GM23338 (cell line): ENCODE data around the gene ZMAT3. TPM values are rescaled to one million over a fixed set of nuclear protein-coding genes. Genes with fewer than 3 reads are reported as not detected.

Experiments used
- ATAC-seq: fragments of 200-7000 bp; cut with Tn5 transposase; 3 replicates; pipeline ENCODE4 v1.9.1; 2020
- DNase-seq: peaks from one replicate; pipeline ENCODE4 v3.0.0-alpha.2; 2015; ENCODE audit warnings: low spot score
- H2AFZ ChIP-seq: fragments of 200-600 bp; sonication (generic); 2 replicates; pipeline ENCODE4 v1.8.0; 2016; ENCODE audit warnings: antibody characterized with exemption, mild to moderate bottlenecking, moderate library complexity
- H3F3A ChIP-seq: fragments of 200-600 bp; sonication (generic); replicated peaks from 2 replicates; pipeline ENCODE4 v1.8.0; 2017; ENCODE audit warnings: antibody characterized with exemption, mixed run types, low read depth
- H3K27ac ChIP-seq: fragments of 200-600 bp; sonication (generic); 2 replicates; pipeline ENCODE4 v1.6.1; 2016; ENCODE audit warnings: low read depth
- H3K27me3 ChIP-seq: fragments of 200-600 bp; sonication (generic); 2 replicates; pipeline ENCODE4 v1.8.0; 2016; ENCODE audit warnings: mild to moderate bottlenecking, mixed run types, moderate library complexity; ENCODE audit not compliant: insufficient read depth
- H3K36me3 ChIP-seq: fragments of 200-600 bp; sonication (generic); 2 replicates; pipeline ENCODE4 v1.8.0; 2016; ENCODE audit warnings: mild to moderate bottlenecking; ENCODE audit not compliant: insufficient read depth
- H3K4me1 ChIP-seq: fragments of 200-600 bp; sonication (generic); 2 replicates; pipeline ENCODE4 v1.8.0; 2016; ENCODE audit warnings: mild to moderate bottlenecking, moderate library complexity; ENCODE audit not compliant: insufficient read depth
- H3K4me2 ChIP-seq: fragments of 200-600 bp; sonication (generic); 2 replicates; pipeline ENCODE4 v1.7.1; 2017; ENCODE audit warnings: mixed run types
- H3K4me3 ChIP-seq: fragments of 200-600 bp; sonication (generic); 2 replicates; pipeline ENCODE4 v1.6.1; 2016; ENCODE audit warnings: mixed run types
- H3K79me2 ChIP-seq: fragments of 200-600 bp; sonication (generic); replicated peaks from 2 replicates; pipeline ENCODE4 v1.8.0; 2017; ENCODE audit warnings: mild to moderate bottlenecking; ENCODE audit not compliant: insufficient read depth
- H3K9me2 ChIP-seq: fragments of 200-600 bp; sonication (generic); 2 replicates; pipeline ENCODE4 v1.8.0; 2017; ENCODE audit not compliant: insufficient read depth
- H4K20me1 ChIP-seq: fragments of 200-600 bp; sonication (generic); replicated peaks from 2 replicates; pipeline ENCODE4 v1.8.0; 2017; ENCODE audit warnings: mild to moderate bottlenecking; ENCODE audit not compliant: insufficient read depth
- H3K27ac Mint-ChIP-seq: 2 replicates; pipeline ENCODE4 v1.8.0; 2020; ENCODE audit warnings: inconsistent platforms, mild to moderate bottlenecking, moderate library complexity, mixed read lengths
- H3K27me3 Mint-ChIP-seq: 3 replicates; pipeline ENCODE4 v1.8.0; 2022; ENCODE audit warnings: low read depth, mild to moderate bottlenecking, moderate library complexity, mixed read lengths, inconsistent platforms; ENCODE audit not compliant: insufficient read depth, poor library complexity
- H3K36me3 Mint-ChIP-seq: 3 replicates; pipeline ENCODE4 v1.8.0; 2021; ENCODE audit warnings: low read depth, mild to moderate bottlenecking, inconsistent platforms, moderate library complexity, mixed read lengths
- H3K4me1 Mint-ChIP-seq: 3 replicates; pipeline ENCODE4 v1.8.0; 2020; ENCODE audit warnings: mild to moderate bottlenecking, inconsistent platforms, mixed read lengths
- H3K4me3 Mint-ChIP-seq: 3 replicates; pipeline ENCODE4 v1.8.0; 2021; ENCODE audit warnings: moderate library complexity, mild to moderate bottlenecking, inconsistent platforms, mixed read lengths
- H3K9me3 Mint-ChIP-seq: 3 replicates; pipeline ENCODE4 v1.8.0; 2020; ENCODE audit warnings: moderate library complexity, mild to moderate bottlenecking, inconsistent platforms, mixed read lengths
- CREB1 ChIP-seq: fragments of 250-450 bp; sonication (Bioruptor Pico); IDR thresholded peaks from 2 replicates; pipeline ENCODE4 v1.5.0; 2020; ENCODE audit warnings: low read depth, mild to moderate bottlenecking, moderate library complexity
- ETS1 ChIP-seq: IDR thresholded peaks from 2 replicates; pipeline ENCODE4 v1.6.1; 2016; ENCODE audit warnings: antibody characterized with exemption
- EZH2 ChIP-seq: fragments of 200-600 bp; sonication (generic); IDR thresholded peaks from one replicate; pipeline ENCODE4 v1.8.0; 2017; ENCODE audit warnings: antibody characterized with exemption, mild to moderate bottlenecking, low read depth; ENCODE audit not compliant: unreplicated experiment
- EZH2phosphoT487 ChIP-seq: fragments of 200-600 bp; sonication (generic); IDR thresholded peaks from one replicate; pipeline ENCODE4 v1.8.1; 2018; ENCODE audit warnings: antibody characterized with exemption; ENCODE audit not compliant: unreplicated experiment
- JUNB ChIP-seq: IDR thresholded peaks from one replicate; pipeline ENCODE4 v1.6.1; 2016; ENCODE audit warnings: antibody characterized with exemption; ENCODE audit not compliant: unreplicated experiment
- NANOG ChIP-seq: IDR thresholded peaks from 2 replicates; pipeline ENCODE4 v1.6.1; 2016; ENCODE audit warnings: antibody characterized with exemption, borderline replicate concordance
- POLR2AphosphoS5 ChIP-seq: IDR thresholded peaks from 2 replicates; pipeline ENCODE4 v1.6.1; 2016; ENCODE audit warnings: antibody characterized with exemption, low read depth
- REST ChIP-seq: IDR thresholded peaks from one replicate; pipeline ENCODE4 v1.6.1; 2018; ENCODE audit warnings: antibody characterized with exemption; ENCODE audit not compliant: unreplicated experiment
- STAT1 ChIP-seq: IDR thresholded peaks from one replicate; pipeline ENCODE4 v1.6.1; 2016; ENCODE audit warnings: antibody characterized with exemption; ENCODE audit not compliant: unreplicated experiment
- ZNF114 ChIP-seq: fragments of 250-450 bp; sonication (Bioruptor Pico); IDR thresholded peaks from 2 replicates; pipeline ENCODE4 v1.5.0; 2020; ENCODE audit warnings: mild to moderate bottlenecking, moderate library complexity
- ZNF331 ChIP-seq: fragments of 250-450 bp; sonication (Bioruptor Pico); IDR thresholded peaks from 2 replicates; pipeline ENCODE4 v1.5.0; 2020; ENCODE audit warnings: low read depth, mild to moderate bottlenecking, moderate library complexity
- polyA plus RNA-seq: library from polyadenylated mRNA; unstranded; fragments of >200 nt; fragmentation: Nextera tagmentation; extraction: Ambion mirVana; gene quantifications from 2 replicates; pipeline ENCODE4 v1.2.1, GENCODE V29; 2016
- total RNA-seq: library from RNA; depleted of rRNA; stranded (reverse); fragments of >200 nt; shearing (Covaris generic); gene quantifications from 2 replicates; pipeline ENCODE4 v1.2.3, GENCODE V29; 2014

Gene ZMAT3
- total and polyA plus RNA-seq, 2 experiments from 2014 or later: 10.0 to 17.3 TPM

DNA sequence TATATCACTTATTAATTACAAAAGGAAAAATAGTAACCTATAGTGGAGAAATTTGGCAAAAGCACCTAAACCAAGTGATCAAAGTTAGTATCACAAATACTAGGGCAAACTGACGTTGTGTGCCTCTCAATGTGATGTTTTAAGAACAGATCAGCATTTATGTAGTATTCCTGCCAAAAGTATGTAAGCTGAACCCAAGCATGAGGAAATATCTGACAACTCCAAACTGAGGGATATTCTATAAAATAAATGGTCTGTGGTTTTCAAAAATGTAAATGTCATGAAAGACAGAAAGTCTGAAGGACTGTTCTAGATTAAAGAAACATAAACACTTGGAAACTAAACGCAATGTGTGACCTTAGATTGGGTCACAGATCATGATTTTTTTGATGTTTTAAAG is 42.3 kb upstream of the ZMAT3 start:
- DNase-seq (no peak), ATAC-seq (no peak)
- H3K4me3 ChIP-seq: no peak overlapping the region
- H3K4me2 ChIP-seq: no peak overlapping the region
- no peak overlapping the region for H3K27ac ChIP-seq
- Mint-ChIP-seq H3K4me1 (no peaks in the 10 kb centered on the region), H3K4me3 (no peak overlapping the region), H3K36me3 (peaks cover under 1% of the 10 kb centered on the region), H3K27ac (no peak overlapping the region), H3K9me3 (peaks cover 16% of the 10 kb centered on the region), H3K27me3 (peaks cover 3% of the 10 kb centered on the region)
- H2AFZ ChIP-seq: no peak overlapping the region
- no peaks in the 10 kb centered on the region for H3F3A ChIP-seq
- no peaks in the 10 kb centered on the region for H3K4me1 ChIP-seq
- H3K9me2 ChIP-seq: 0 out of 2 replicates have a peak, but pooled peaks cover 2% of the 10 kb centered on the region
- TF ChIP-seq EZH2phosphoT487 (no peak), CREB1 (no peak), EZH2 (no peak), NANOG (no peak), ETS1 (no peak), STAT1 (no peak), ZNF114 (CRISPR knock-in tag) (no peak), POLR2AphosphoS5 (no peak), ZNF331 (CRISPR knock-in tag) (no peak), REST (no peak), JUNB (no peak)
- no peaks in the 10 kb centered on the region for H3K79me2 ChIP-seq
- H3K27me3 ChIP-seq: no peaks in the 10 kb centered on the region
- H3K36me3 ChIP-seq: no peaks in the 10 kb centered on the region
- no peaks in the 10 kb centered on the region for H4K20me1 ChIP-seq

- TF ChIP-seq ETS1: no peak
- no peak for TF ChIP-seq ZNF114 (CRISPR knock-in tag)
- no peak for TF ChIP-seq REST
- TF ChIP-seq JUNB: no peak
- Histone ChIP-seq H3K4me3 (no peak overlapping the region), H3K27ac (no peak overlapping the region), H3K4me1 (no peaks in the 10 kb centered on the region), H3K36me3 (no peaks in the 10 kb centered on the region), H3K4me2 (no peak overlapping the region), H2AFZ (no peak overlapping the region), H3K27me3 (no peaks in the 10 kb centered on the region), H3K9me2 (0 out of 2 replicates have a peak, but pooled peaks cover 2% of the 10 kb centered on the region), H3K79me2 (no peaks in the 10 kb centered on the region), H4K20me1 (no peaks in the 10 kb centered on the region), H3F3A (no peaks in the 10 kb centered on the region)
- DNase-seq: no peak
- Mint-ChIP-seq H3K9me3 (peaks cover 6% of the 10 kb centered on the region; the same call in 2 of the 3 replicates), H3K27me3 (peaks cover 1% of the 10 kb centered on the region), H3K4me1 (no peaks in the 10 kb centered on the region), H3K4me3 (no peak overlapping the region), H3K27ac (no peak overlapping the region), H3K36me3 (no peaks in the 10 kb centered on the region; the same call in 2 of the 3 replicates)
- no peak for ATAC-seq
Observed at GRCh38 chr3:179108086-179108485, 36.5 kb upstream of the ZMAT3 start.
